ENCODE results near the gene GAS2. TPM values are rescaled to one million over a fixed set of nuclear protein-coding genes. Genes with fewer than 3 reads are reported as not detected.

GAS2 gene
- total and polyA plus RNA-seq, 9 of the 15 experiments (the other 6 are each of a cell fraction or from before 2014, with no cell fraction given): 0.77 to 1.9 (median 1.1) TPM

DNA sequence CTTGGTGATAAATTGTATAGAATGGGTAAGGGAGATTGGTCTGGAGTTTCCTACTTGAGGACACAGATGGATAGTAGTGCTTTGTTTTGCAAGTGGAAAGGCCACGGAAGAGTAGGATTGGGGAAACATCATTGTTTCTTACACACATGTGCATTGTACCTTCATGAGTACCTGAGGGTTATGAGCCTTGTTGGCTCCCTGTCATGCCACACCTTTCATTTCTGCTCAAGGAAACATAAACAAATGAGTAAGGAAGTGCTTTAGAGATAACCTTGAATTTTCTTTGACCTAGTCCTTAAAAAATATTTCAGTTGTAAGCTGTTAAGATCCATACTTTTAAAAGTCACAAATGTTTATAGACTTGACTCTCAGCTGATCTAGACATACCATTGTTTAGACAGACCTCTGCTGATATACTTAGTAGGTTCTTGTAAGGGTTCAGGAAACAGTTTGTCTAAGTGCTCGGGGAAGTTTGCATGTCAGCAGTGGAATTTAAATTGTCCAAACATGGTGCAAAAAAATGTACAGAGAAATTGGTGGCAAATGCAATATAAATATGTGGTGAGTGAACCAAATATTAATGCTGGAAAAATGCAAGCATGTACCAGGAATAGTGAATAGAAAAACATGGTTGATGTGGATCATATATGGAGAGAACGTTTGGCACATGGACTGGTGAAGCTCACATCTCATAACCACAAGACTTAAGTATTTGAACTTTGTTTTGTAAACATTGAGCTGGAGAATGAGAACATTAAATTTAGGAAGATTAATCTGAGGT is 40.9 kb downstream of the GAS2 start:
- Histone ChIP-seq H3K79me2 (ENCODE audit: control insufficient read depth, insufficient read depth, low read length) (no peaks in the 10 kb centered on the region), H3K4me1 (replicated peaks in 1 of 2; ENCODE audit: control insufficient read depth in 2 of 2, insufficient read depth in 2 of 2, low read length in 2 of 2) (no peaks in the 10 kb centered on the region), H3K27ac (ENCODE audit: extremely low read depth, low read depth, low read length) (no peak overlapping the region), H3K4me2 (ENCODE audit: insufficient read depth, low read length) (no peak overlapping the region), H4K20me1 (replicated peaks; ENCODE audit: control insufficient read depth, insufficient read depth, low read length) (no peaks in the 10 kb centered on the region), H3K4me3 (no peak overlapping the region), H3K27me3 (ENCODE audit: control insufficient read depth in 2 of 2, insufficient read depth in 2 of 2, low read length in 2 of 2) (no peaks in the 10 kb centered on the region), H3K9me3 (replicated peaks; ENCODE audit: control insufficient read depth, insufficient read depth, low read depth, low read length) (no peaks in the 10 kb centered on the region), H3K9ac (ENCODE audit: insufficient read depth in 1 of 2, low read depth in 2 of 2, low read length in 2 of 2) (no peak overlapping the region), H2AFZ (ENCODE audit: low read depth, low read length) (no peak overlapping the region), H3K36me3 (ENCODE audit: control insufficient read depth, insufficient read depth, low read length) (no peaks in the 10 kb centered on the region), H3K9me1 (ENCODE audit: control insufficient read depth, insufficient read depth, low read length) (no peaks in the 10 kb centered on the region)
- no TSS peak for BruUV-seq (replicated peaks)
- no peak for TF ChIP-seq HDAC1 (IDR thresholded peaks at IDR 0.05)
- no peak for TF ChIP-seq SP1 (CRISPR knock-in tag; IDR thresholded peaks at IDR 0.05)
- TF ChIP-seq THRAP3 (IDR thresholded peaks at IDR 0.05; ENCODE audit: borderline replicate concordance): no peak
- TF ChIP-seq, protein P1, sequence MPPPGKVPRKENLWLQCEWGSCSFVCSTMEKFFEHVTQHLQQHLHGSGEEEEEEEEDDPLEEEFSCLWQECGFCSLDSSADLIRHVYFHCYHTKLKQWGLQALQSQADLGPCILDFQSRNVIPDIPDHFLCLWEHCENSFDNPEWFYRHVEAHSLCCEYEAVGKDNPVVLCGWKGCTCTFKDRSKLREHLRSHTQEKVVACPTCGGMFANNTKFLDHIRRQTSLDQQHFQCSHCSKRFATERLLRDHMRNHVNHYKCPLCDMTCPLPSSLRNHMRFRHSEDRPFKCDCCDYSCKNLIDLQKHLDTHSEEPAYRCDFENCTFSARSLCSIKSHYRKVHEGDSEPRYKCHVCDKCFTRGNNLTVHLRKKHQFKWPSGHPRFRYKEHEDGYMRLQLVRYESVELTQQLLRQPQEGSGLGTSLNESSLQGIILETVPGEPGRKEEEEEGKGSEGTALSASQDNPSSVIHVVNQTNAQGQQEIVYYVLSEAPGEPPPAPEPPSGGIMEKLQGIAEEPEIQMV (tag; conservative IDR thresholded peaks at IDR 0.05; ENCODE audit: low read depth): no peak
- FAIRE-seq (no peak), ATAC-seq (no peak), DNase-seq (ENCODE audit: extremely low read depth in 1 of 4, low spot score in 3 of 4) (no peak)
- WGBS (ENCODE audit: insufficient coverage, low coverage, missing lambda C conversion rate): 2% methylated on average over 3 of the region's 3 CpGs
- CTCF ChIA-PET (ENCODE audit: low intra/inter-chr PET ratio): no interaction called here
- in situ Hi-C loops (cut with MboI): no loop called here
- POLR2A ChIA-PET: no interaction called here
- intact Hi-C loops (cut with micrococcal nuclease): no loop called here

All from K562 (cell line).